GM10847 (cell line): ENCODE data around the gene PRSS21.

Source experiments
- POLR2A ChIP-seq: IDR thresholded peaks from 2 replicates; pipeline ENCODE4 v1.6.1; 2011; ENCODE audit not compliant: insufficient read length; ENCODE audit errors: extremely low read depth

PRSS21 gene

GRCh38 chr16:2836646-2837508 lies 19.8 kb downstream of the PRSS21 start:
- TF ChIP-seq POLR2A = no peak

- TF ChIP-seq POLR2A = no peak
These were observed 21.9 kb downstream of the PRSS21 start for GRCh38 chr16:2838928-2839327.

GRCh38 chr16:2839650-2840450 lies 22.8 kb downstream of the PRSS21 start:
- TF ChIP-seq POLR2A = no peak

- TF ChIP-seq POLR2A = no peak
These were observed 23.9 kb downstream of the PRSS21 start for GRCh38 chr16:2840914-2841313.

GRCh38 chr16:2841606-2842339 lies 24.7 kb downstream of the PRSS21 start:
- no peak for TF ChIP-seq POLR2A

GRCh38 chr16:2842340-2843000 lies 25.4 kb downstream of the PRSS21 start:
- TF ChIP-seq POLR2A = no peak

GRCh38 chr16:2843526-2843925 lies 26.5 kb downstream of the PRSS21 start:
- no peak for TF ChIP-seq POLR2A

GRCh38 chr16:2845116-2845515 lies 28.1 kb downstream of the PRSS21 start:
- TF ChIP-seq POLR2A = no peak

GRCh38 chr16:2846511-2847310 lies 29.7 kb downstream of the PRSS21 start:
- TF ChIP-seq POLR2A = no peak

- TF ChIP-seq POLR2A = no peak
These were observed 32.1 kb downstream of the PRSS21 start for GRCh38 chr16:2848933-2849725.

GRCh38 chr16:2852003-2852730 lies 35.1 kb downstream of the PRSS21 start:
- no peak for TF ChIP-seq POLR2A

GRCh38 chr16:2852731-2853507 lies 35.9 kb downstream of the PRSS21 start:
- TF ChIP-seq POLR2A = no peak
